ENCODE measurements around the gene RNF8.

RNF8 gene

DNA sequence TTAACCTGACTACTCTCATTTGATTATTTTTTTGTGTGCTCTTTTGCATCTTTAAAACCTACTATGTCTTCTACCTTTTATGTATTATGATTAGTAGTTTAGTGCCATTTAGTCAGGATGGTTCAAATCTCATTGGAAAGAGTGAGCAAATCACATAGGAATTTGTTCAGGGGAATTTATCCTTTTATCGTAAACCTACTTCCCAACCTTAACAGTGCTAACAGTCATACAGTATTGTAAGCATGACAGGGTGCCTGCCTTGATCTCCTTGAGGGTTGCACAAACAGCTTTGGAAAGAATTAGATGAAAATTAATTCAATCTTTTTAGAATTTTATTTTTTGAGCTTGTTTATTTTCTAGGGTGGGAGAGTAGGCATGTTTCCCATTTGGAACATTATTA, 18.3 kb downstream of the RNF8 start:
- TF ChIP-seq, protein P1, sequence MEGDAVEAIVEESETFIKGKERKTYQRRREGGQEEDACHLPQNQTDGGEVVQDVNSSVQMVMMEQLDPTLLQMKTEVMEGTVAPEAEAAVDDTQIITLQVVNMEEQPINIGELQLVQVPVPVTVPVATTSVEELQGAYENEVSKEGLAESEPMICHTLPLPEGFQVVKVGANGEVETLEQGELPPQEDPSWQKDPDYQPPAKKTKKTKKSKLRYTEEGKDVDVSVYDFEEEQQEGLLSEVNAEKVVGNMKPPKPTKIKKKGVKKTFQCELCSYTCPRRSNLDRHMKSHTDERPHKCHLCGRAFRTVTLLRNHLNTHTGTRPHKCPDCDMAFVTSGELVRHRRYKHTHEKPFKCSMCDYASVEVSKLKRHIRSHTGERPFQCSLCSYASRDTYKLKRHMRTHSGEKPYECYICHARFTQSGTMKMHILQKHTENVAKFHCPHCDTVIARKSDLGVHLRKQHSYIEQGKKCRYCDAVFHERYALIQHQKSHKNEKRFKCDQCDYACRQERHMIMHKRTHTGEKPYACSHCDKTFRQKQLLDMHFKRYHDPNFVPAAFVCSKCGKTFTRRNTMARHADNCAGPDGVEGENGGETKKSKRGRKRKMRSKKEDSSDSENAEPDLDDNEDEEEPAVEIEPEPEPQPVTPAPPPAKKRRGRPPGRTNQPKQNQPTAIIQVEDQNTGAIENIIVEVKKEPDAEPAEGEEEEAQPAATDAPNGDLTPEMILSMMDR (IDR thresholded peaks at IDR 0.05; ENCODE audit: low read length, missing control alignments): no peak
- no peak for DNase-seq (ENCODE audit: low read depth)
- no peak overlapping the region for H3K4me3 ChIP-seq (replicated peaks; ENCODE audit: low read depth, low read length)

DNA sequence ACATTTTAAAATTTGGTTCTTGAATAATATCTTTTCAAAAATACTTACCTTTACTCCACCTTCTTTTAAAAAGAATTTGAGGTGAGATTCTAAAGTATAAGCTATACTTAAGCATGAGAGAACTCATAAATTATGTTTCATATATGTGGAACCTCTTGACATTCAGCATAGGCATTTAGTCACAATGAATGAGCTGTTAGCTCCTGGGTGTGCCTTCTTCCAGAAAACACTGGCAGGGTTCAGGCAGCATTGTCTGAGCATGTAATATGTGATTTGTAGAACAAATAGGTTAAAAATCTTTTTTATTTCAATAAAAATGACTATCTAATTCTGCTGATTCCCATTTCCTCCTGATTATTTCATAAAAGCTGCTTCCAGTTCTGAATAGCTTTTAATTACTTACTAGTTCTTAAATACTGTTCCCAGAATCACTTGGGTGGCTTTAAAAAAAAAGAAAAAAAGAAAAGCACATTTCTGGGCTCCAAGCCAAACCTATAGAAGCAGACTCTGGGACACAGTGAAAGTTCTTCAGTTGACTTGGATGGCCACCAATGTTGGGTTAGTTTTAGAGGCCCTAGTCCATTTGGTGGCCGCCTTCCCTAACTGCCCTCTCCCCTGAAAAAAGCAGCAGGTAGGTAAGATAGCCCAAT, 20.2 kb downstream of the RNF8 start:
- no peak overlapping the region for H3K4me3 ChIP-seq (replicated peaks; ENCODE audit: low read depth, low read length)
- TF ChIP-seq, protein P1 (IDR thresholded peaks at IDR 0.05; ENCODE audit: low read length, missing control alignments): no peak
- peak; percentile 48 for DNase-seq (ENCODE audit: low read depth)

DNA sequence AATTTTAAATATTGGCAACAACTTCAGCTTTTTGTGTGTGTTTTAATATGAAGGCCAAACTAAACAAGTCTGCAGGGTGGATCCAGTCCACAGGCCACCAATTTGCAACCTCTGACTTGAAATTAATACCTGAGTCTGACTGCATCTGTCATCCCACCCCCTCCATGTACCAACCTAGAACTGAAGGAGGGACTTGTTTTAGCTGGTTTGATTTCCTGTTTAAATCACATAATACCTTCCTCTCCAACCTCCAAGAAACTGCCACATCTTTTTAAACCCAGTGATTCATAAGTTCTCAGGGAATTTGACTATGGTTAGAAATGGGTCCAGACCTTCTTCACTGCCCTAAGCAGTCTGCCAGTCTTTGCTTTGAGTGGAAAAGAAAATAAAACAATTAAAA, 21.6 kb downstream of the RNF8 start:
- TF ChIP-seq, protein P1 (IDR thresholded peaks at IDR 0.05; ENCODE audit: low read length, missing control alignments): no peak
- no peak for DNase-seq (ENCODE audit: low read depth)
- no peak overlapping the region for H3K4me3 ChIP-seq (replicated peaks; ENCODE audit: low read depth, low read length)

DNA sequence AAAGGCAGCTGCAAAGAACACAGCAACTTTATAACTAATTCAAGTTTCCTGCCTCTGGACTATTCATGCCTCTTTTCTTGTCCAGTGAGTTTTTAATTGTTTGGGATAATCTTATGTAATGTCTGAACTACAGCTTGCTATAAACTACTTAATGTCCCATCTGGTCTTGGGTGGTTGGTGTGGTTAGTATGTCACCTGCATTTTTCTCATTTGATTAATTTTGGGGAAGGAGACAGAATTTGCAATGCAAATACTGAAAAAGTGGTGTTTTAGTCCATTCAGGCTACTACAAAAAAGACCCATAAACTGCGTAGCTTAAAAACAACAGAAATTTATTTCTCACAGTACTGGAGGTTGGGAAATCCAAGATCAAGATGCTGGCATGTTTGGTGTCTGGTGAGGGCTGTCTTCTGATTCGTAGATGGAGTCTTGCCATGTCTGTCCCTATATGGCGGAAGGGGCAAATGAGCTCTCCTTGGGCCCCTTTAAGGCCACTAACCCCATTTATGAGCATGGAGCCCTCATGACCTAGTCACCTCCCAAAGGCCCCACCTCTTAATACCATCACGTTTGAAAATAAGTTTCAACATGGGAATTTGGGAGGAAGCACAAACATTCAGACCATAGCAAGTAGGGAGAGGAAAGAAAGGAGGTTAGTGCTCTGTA, 22.4 kb downstream of the RNF8 start:
- TF ChIP-seq, protein P1 (IDR thresholded peaks at IDR 0.05; ENCODE audit: low read length, missing control alignments): no peak
- DNase-seq (ENCODE audit: low read depth): no peak
- H3K4me3 ChIP-seq (replicated peaks; ENCODE audit: low read depth, low read length): no peak overlapping the region

DNA sequence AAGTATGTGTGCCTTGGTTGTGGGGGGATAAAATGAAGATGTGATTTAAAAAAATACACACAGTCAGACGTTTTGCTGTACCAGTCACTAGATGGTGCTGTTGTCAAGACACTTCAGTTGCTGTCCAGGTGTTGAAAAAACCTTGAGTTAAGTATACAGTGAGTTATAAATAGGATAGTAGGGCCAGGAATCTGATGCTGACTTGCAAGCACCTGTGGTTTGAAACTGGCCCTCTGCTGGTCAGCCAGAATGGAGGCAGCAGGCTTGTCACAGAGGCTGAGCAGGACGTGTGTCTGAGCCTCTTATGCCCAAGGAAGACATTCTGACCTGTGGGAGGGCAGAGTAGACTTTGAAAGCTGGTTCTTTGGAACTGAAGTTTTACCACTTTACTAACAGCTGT, 27.8 kb downstream of the RNF8 start:
- no peak overlapping the region for H3K4me3 ChIP-seq (replicated peaks; ENCODE audit: low read depth, low read length)
- TF ChIP-seq, protein P1 (IDR thresholded peaks at IDR 0.05; ENCODE audit: low read length, missing control alignments): peak; percentile 70
- peak; percentile 71 for DNase-seq (ENCODE audit: low read depth)

DNA sequence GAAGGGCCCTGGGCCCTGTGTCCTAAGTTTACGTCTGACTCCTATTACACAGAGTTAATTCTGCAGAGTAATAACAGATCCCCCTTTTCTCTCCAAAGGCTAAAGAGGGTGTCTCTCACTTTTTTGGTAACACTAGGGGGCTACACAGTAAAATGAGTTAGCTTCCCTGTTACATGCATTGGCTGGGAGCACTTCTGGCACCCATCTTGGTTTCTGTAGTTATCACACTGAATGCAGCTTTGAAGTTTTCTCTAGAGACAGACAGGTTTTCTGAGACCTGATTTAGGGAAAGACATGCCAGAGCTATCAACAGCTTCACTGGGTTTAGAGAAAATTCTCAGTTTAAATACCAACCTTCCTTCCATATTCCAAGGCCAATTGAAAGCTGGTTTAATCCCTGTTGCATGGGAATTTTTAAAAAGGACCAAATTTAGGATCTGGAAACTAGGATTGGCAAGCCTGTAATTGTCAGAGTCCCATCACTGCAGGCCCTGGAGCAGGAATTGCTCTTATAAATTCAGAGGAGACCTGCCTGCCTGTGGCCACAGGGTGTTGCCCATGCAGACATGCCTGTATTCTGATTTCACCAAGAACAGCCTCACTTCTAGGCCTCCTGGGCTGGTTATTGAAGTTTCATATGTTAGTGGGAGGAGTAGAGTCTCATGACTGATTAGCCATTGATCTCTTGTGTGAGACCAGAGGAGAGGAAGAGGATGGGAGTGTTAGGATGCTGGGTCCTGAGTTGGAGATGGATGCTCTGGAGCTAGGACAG, 29.4 kb downstream of the RNF8 start:
- no peak overlapping the region for H3K4me3 ChIP-seq (replicated peaks; ENCODE audit: low read depth, low read length)
- no peak for DNase-seq (ENCODE audit: low read depth)
- TF ChIP-seq, protein P1 (IDR thresholded peaks at IDR 0.05; ENCODE audit: low read length, missing control alignments): no peak

Measured in fibroblast of pulmonary artery (primary cell).